Adrenal gland (tissue), 12 donors: ENCODE measurements around the gene PHF19. TPM values are rescaled to one million over a fixed set of nuclear protein-coding genes. Genes with fewer than 3 reads are reported as not detected.

Source experiments
- DNase-seq, 7 donors: peaks; one replicate each; pipeline ENCODE4 v3.0.0-alpha.2; 2019 to 2020
- H3K27ac ChIP-seq, 5 donors: fragments of 200-600 bp; sonication (generic) in 4 of 5; 1 replicate in 3 of 5; 2 replicates in 2 of 5; pipeline versions ENCODE4 v1.5.1 to v1.8.0; 2016 to 2020; ENCODE audit warnings: mild to moderate bottlenecking in 1 of 5
- H3K27me3 ChIP-seq: fragments of 200-600 bp; 2 replicates; pipeline ENCODE4 v1.8.0; 2021
- H3K36me3 ChIP-seq, 2 donors: fragments of 200-600 bp; replicated peaks in 1 of 2; 1 replicate in 1 of 2; 2 replicates in 1 of 2; pipeline versions ENCODE4 v1.5.1 to v1.8.0; 2018 to 2022
- H3K4me1 ChIP-seq, 2 donors: fragments of 200-600 bp; replicated peaks in 1 of 2; 1 replicate in 1 of 2; 2 replicates in 1 of 2; pipeline versions ENCODE4 v1.5.1 to v1.8.0; 2018 to 2021
- H3K4me3 ChIP-seq, 4 donors: fragments of 200-600 bp; sonication (generic) in 3 of 4; one replicate each; pipeline ENCODE4 v1.5.1; 2016 to 2018
- H3K9me3 ChIP-seq, 3 donors: fragments of 200-600 bp; sonication (generic) in 1 of 3; replicated peaks in 1 of 3; 1 replicate in 2 of 3; 2 replicates in 1 of 3; pipeline versions ENCODE4 v1.5.1 to v1.8.0; 2016 to 2021
- CTCF ChIP-seq, 6 experiments: fragments of 450-650 bp in 4 of 6; fragments of 200-600 bp in 2 of 6; sonication (generic) in 1 of 6; IDR thresholded peaks; 1 replicate in 5 of 6; 2 replicates in 1 of 6; pipeline versions ENCODE4 v1.5.1 to v1.8.0; 2016 to 2021; ENCODE audit warnings: antibody characterized with exemption in 6 of 6, mild to moderate bottlenecking in 2 of 6, moderate library complexity in 1 of 6
- POLR2A ChIP-seq, 2 donors: fragments of 450-650 bp; IDR thresholded peaks; one replicate each; pipeline ENCODE4 v1.6.1; 2017; ENCODE audit warnings: antibody characterized with exemption in 2 of 2, mild to moderate bottlenecking in 2 of 2, moderate library complexity in 1 of 2
- WGBS, 4 donors: extraction: QIAGEN DNeasy Blood & Tissue Kit in 2 of 4; methylation state at CpG; one replicate each; pipeline versions ENCODE4 v1.1.5 to v1.1.7; 2013 to 2017; 5-methylcytosine and 5-hydroxymethylcytosine counted together
- intact Hi-C, 2 donors: fragments of 100-400 bp; cut with DNase I; formaldehyde crosslinking; loops; one replicate each; pipeline versions ENCODE4 v1.14.1 to v1.15.0; 2022 to 2023
- polyA plus RNA-seq, 3 donors: library from polyadenylated mRNA; stranded (reverse); fragments of 200-250 nt in 2 of 3; fragments of 350-450 nt in 1 of 3; fragmentation: Illumina TruSeq in 1 of 3; extraction: RNeasy Lipid Tissue Mini Kit (QIAGEN cat#74804) in 1 of 3; gene quantifications; one replicate each; pipeline ENCODE4 v1.2.3, GENCODE V29; 2013 to 2014
- total RNA-seq, 9 donors: library from RNA; depleted of rRNA in 4 of 9; stranded (reverse); fragments of >200 nt in 4 of 9; fragments of 120-200 nt in 1 of 9; fragmentation: NEBNext Ultra II Directional in 1 of 9; extraction: Animal tissue kit (Norgen Biotek cat#: 25700) in 1 of 9; gene quantifications; one replicate each; pipeline versions ENCODE4 v1.1.0 to v1.2.4, GENCODE V29; 2013 to 2023
- donor health status: healthy with polysubstance abuse.
- donor health status: Bipolar disorder and iron deficiency.
- donor health status: DM: yes; HTN: yes; CAD: no.
- donor health status: DM: no; HTN: no; CAD: no.
- donor health status: DM: no; HTN: no; CAD: no.
- donor health status: DM: yes; HTN: yes; CAD: no.

The PHF19 gene
- total and polyA plus RNA-seq, 12 donors, result 13.6 to 61.8 (median 27.4) TPM

DNA sequence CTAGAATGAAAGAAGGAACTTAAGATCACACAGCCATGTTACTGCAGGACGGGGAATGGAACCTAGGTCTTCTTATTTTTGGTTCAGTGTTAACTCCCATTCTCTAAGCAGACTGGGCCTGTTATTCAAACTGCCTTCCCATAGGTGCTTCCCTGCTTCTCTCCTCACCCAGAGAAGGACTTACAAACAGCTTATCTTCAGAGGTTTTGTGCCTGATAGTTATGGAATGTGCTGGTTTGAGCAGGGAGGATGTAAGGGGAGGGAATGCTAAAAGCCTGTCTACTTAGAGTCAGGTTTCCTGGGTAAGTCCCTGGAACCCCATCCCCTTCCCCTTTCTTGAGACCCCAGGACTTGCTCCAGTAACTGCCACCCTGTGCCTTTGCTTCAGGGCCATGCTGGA lies 30.1 kb downstream of the PHF19 start:
- WGBS, 4 donors, result 78 to 93% (median 86%) methylated on average over 1 of the region's 1 CpG
- intact Hi-C loops, result no loop called here
- Histone ChIP-seq H3K4me3 (no peak overlapping the region), H3K27me3 (no peaks in the 10 kb centered on the region), H3K27ac (no peak overlapping the region), H3K9me3 (no peaks in the 10 kb centered on the region), H3K36me3 (no peaks in the 10 kb centered on the region), H3K4me1 (peaks cover 3 to 13% of the 10 kb centered on the region in 2 donors)
- no peak for DNase-seq
- TF ChIP-seq CTCF (IDR thresholded peaks at IDR 0.05), result no peak
- no peak for TF ChIP-seq POLR2A (IDR thresholded peaks at IDR 0.05)

DNA sequence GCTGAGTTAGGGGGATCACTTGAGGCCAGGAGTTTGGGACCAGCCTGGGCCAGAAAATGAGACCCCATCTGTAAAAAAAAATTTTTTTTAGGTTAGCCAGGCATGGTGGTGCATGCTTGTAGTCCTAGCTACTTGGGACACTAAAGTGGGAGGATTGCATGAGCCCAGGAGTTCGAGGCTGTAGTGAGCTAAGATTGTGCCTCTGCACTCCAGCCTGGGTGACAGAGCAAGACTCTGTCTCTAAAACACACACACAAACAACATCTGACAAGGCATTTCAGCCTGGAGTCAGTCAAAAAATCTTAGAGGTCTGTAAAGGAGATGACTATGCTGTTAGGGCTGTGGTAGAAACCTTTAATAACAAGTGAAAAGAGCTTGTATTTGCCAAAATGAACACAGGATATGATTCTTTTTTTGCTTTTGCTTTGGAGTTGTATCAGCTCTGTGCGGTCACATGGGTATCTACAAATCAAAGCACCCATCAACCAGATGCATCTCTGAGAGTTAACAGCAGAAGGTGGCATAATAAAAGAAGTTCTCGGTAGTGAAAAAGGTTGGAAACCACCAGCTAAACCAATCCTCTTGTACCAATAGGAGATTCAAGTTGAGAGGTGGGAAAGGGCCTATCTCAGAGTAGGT lies 30.6 kb downstream of the PHF19 start:
- TF ChIP-seq CTCF (IDR thresholded peaks at IDR 0.05) (no peak), POLR2A (IDR thresholded peaks at IDR 0.05) (no peak)
- Histone ChIP-seq H3K27me3 (no peaks in the 10 kb centered on the region), H3K27ac (no peak overlapping the region), H3K4me3 (no peak overlapping the region), H3K9me3 (no peaks in the 10 kb centered on the region), H3K36me3 (no peaks in the 10 kb centered on the region), H3K4me1 (peaks cover 8 to 17% of the 10 kb centered on the region in 2 donors)
- intact Hi-C loops, result no loop called here
- WGBS, 4 donors, result 84 to 92% (median 89%) methylated on average over 3 of the region's 3 CpGs
- no peak for DNase-seq

DNA sequence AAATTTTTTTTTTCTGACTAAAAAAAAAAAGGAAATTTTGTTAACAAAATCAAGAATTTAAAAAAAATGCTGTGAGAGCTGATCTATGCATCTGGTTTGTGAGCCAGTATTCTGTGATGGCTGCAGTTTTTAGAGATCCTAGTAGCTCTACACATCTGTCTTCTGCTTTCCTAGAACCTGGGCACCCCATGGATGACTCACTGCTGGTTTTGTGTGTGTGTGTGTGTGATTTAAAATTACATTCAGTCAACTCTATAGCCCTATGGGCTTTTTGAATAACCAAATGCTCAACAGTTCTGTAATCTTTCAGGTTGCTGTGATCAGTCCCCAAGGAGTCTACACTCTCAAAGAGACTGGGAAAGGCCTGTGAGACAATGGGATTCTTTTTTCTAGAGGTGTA lies 31.7 kb downstream of the PHF19 start:
- intact Hi-C loops, result no loop called here
- Histone ChIP-seq H3K36me3 (no peaks in the 10 kb centered on the region), H3K27ac (no peak overlapping the region), H3K9me3 (no peaks in the 10 kb centered on the region), H3K27me3 (no peaks in the 10 kb centered on the region), H3K4me3 (no peak overlapping the region), H3K4me1 (peaks cover 8 to 17% of the 10 kb centered on the region in 2 donors)
- DNase-seq, result no peak
- no peak for TF ChIP-seq POLR2A (IDR thresholded peaks at IDR 0.05)
- no peak for TF ChIP-seq CTCF (IDR thresholded peaks at IDR 0.05)

- H3K36me3 ChIP-seq, result no peaks in the 10 kb centered on the region
- H3K27ac ChIP-seq, result peak within 1 kb of the TSS; percentile 78 to 96 (median 92)
- peak within 1 kb of the TSS in 3 of 4 donors; percentile 80 to 96 (median 83) for H3K4me3 ChIP-seq
- peaks cover 12 to 17% of the 10 kb centered on the region in 2 donors for H3K4me1 ChIP-seq
- H3K27me3 ChIP-seq, result no peaks in the 10 kb centered on the region
- 4 to 8% (median 5%) methylated on average over 27 to 62 of the region's 62 CpGs for WGBS, 4 donors
- H3K9me3 ChIP-seq, result no peaks in the 10 kb centered on the region
- peak; percentile 98 to 100 (median 99) for DNase-seq
- intact Hi-C loops, result no loop called here
- TF ChIP-seq CTCF (IDR thresholded peaks at IDR 0.05) (peak in 1 of 6 experiments; percentile 4), POLR2A (IDR thresholded peaks at IDR 0.05) (peak; percentile 55 to 85)
These were observed 34.1 kb downstream of the PHF19 start, which contains the start of gene PSMD5 for GRCh38 chr9:120842685-120843485. TSS of gene PSMD5 (minus strand) at chr9:120842922. CDS start at chr9:120842909, 13 bp downstream.
